ENCODE data around the gene KLK7.

KLK7 gene

GRCh38 chr19:50939596-50939995, 44.1 kb downstream of the KLK7 start:
- no peak overlapping the region for H3K4me3 Mint-ChIP-seq
- ATAC-seq (no peak), DNase-seq (ENCODE audit: low spot score in 2 of 2) (no peak)
- no peaks in the 10 kb centered on the region for H3K36me3 Mint-ChIP-seq
- no peaks in the 10 kb centered on the region for H3K4me1 Mint-ChIP-seq
- no peak overlapping the region for H3K27ac Mint-ChIP-seq
- peaks cover 3% of the 10 kb centered on the region for H3K9me3 Mint-ChIP-seq

- H3K9me3 Mint-ChIP-seq, result no peaks in the 10 kb centered on the region
- no peak overlapping the region for H3K27ac Mint-ChIP-seq
- no peaks in the 10 kb centered on the region for H3K36me3 Mint-ChIP-seq
- no peak overlapping the region for H3K4me3 Mint-ChIP-seq
- DNase-seq (ENCODE audit: low spot score in 2 of 2) (no peak), ATAC-seq (no peak)
- no peaks in the 10 kb centered on the region for H3K4me1 Mint-ChIP-seq
Measured at GRCh38 chr19:50933640-50934039, 50.1 kb downstream of the KLK7 start.

- Mint-ChIP-seq H3K9me3 (no peaks in the 10 kb centered on the region), H3K36me3 (no peaks in the 10 kb centered on the region), H3K4me3 (no peak overlapping the region), H3K27ac (no peak overlapping the region), H3K4me1 (no peaks in the 10 kb centered on the region)
- ATAC-seq (no peak), DNase-seq (ENCODE audit: low spot score in 2 of 2) (no peak)
Measured at GRCh38 chr19:50932690-50933083, 51.0 kb downstream of the KLK7 start.

- DNase-seq (ENCODE audit: low spot score in 2 of 2) (no peak), ATAC-seq (no peak)
- H3K4me3 Mint-ChIP-seq, result no peak overlapping the region
- no peaks in the 10 kb centered on the region for H3K9me3 Mint-ChIP-seq
- H3K27ac Mint-ChIP-seq, result no peak overlapping the region
- no peaks in the 10 kb centered on the region for H3K36me3 Mint-ChIP-seq
- H3K4me1 Mint-ChIP-seq, result no peaks in the 10 kb centered on the region
Measured at GRCh38 chr19:50932018-50932689, 51.6 kb downstream of the KLK7 start.

- H3K4me3 Mint-ChIP-seq, result no peak overlapping the region
- no peak for DNase-seq (ENCODE audit: low spot score in 2 of 2)
- no peak overlapping the region for H3K27ac Mint-ChIP-seq
- H3K36me3 Mint-ChIP-seq, result no peaks in the 10 kb centered on the region
- H3K9me3 Mint-ChIP-seq, result no peaks in the 10 kb centered on the region
- no peak for ATAC-seq
- no peaks in the 10 kb centered on the region for H3K4me1 Mint-ChIP-seq
Measured at GRCh38 chr19:50931023-50931422, 52.7 kb downstream of the KLK7 start.

GRCh38 chr19:50928831-50929230, 54.9 kb downstream of the KLK7 start:
- DNase-seq (ENCODE audit: low spot score in 2 of 2) (no peak), ATAC-seq (no peak)
- no peak overlapping the region for H3K4me3 Mint-ChIP-seq
- no peaks in the 10 kb centered on the region for H3K9me3 Mint-ChIP-seq
- no peaks in the 10 kb centered on the region for H3K36me3 Mint-ChIP-seq
- no peak overlapping the region for H3K27ac Mint-ChIP-seq
- H3K4me1 Mint-ChIP-seq, result no peaks in the 10 kb centered on the region

Measured in stimulated activated effector memory CD8-positive, alpha-beta T cell treated with anti-CD3 and anti-CD28 coated beads, Interleukin-12 subunit alpha, Interleukin-12 subunit beta, amount 100 ng/mL, for 72 hours (primary cell).